Stimulated activated effector memory CD8-positive, alpha-beta T cell treated with anti-CD3 and anti-CD28 coated beads, Interleukin-12 subunit alpha, Interleukin-12 subunit beta, amount 100 ng/mL, for 72 hours (primary cell): Measurements from ENCODE around the gene EREG.
"Not testable (repeated sequence)": the region's sequence is repeated elsewhere in the genome, so short reads cannot be mapped to it uniquely, and the experiment has no call there.

Source experiments
- ATAC-seq: fragments of 150-1000 bp; cut with Tn5 transposase; 2 replicates; pipeline ENCODE4 v1.10.0; 2021
- DNase-seq, 2 donors: peaks; one replicate each; pipeline ENCODE4 v3.0.0; 2021 to 2022; ENCODE audit warnings: low spot score in 2 of 2
- H3K27ac Mint-ChIP-seq: one replicate; pipeline ENCODE4 v1.8.0; 2022; ENCODE audit warnings: mild to moderate bottlenecking, mixed read lengths
- H3K36me3 Mint-ChIP-seq: one replicate; pipeline ENCODE4 v1.8.0; 2022; ENCODE audit warnings: mild to moderate bottlenecking, mixed read lengths
- H3K4me1 Mint-ChIP-seq: one replicate; pipeline ENCODE4 v1.8.0; 2022; ENCODE audit warnings: mixed read lengths
- H3K4me3 Mint-ChIP-seq: one replicate; pipeline ENCODE4 v1.8.0; 2022; ENCODE audit warnings: mild to moderate bottlenecking, mixed read lengths
- H3K9me3 Mint-ChIP-seq: one replicate; pipeline ENCODE4 v1.8.0; 2022; ENCODE audit warnings: mixed read lengths

EREG gene

DNA sequence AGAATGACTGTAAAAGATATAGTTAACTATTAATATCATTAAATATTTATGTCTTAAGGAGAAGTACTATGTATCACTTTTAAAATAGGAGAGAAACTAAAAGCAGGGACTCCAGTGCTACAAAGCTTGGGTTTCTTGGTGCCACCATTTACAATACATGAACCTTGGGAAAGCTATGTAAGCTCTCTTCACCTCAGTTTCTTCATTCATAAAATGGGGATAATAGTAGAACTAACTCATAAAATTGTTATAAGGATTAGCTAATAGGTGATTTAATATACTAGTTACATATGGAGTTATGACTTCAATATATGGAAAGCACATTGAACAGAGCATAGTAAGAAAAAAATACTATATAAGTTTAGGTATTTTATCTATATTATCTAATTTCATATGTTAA lies 33.0 kb upstream of the EREG start:
- no peak for ATAC-seq
- DNase-seq: no peak
- H3K36me3 Mint-ChIP-seq: no peaks in the 10 kb centered on the region
- H3K4me3 Mint-ChIP-seq: no peak overlapping the region
- no peaks in the 10 kb centered on the region for H3K4me1 Mint-ChIP-seq
- H3K27ac Mint-ChIP-seq: no peak overlapping the region
- peaks cover 2% of the 10 kb centered on the region for H3K9me3 Mint-ChIP-seq

DNA sequence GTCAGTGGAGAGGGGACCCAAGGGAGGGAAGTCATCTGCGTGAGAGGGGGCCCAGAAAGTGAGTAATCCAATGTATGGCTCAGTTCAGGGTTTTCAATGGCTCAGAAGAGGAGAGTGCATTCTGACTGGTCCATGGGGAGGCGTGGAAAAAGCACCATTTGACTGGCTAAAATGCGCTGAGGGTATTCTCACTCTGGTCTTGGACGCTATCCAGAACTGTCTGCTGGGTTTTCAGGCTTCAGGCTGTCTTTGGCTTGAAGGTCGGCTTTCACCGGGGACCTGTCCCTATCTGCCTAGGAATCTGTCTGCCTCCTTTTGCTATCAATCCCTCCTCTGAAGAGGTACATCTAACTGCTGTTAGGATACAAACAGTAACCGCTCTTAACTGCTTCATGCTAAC lies 30.3 kb upstream of the EREG start:
- no peak for DNase-seq
- Mint-ChIP-seq H3K36me3 (no peaks in the 10 kb centered on the region), H3K27ac (no peak overlapping the region), H3K9me3 (no peaks in the 10 kb centered on the region), H3K4me3 (no peak overlapping the region), H3K4me1 (no peaks in the 10 kb centered on the region)
- no peak for ATAC-seq

- Mint-ChIP-seq H3K4me3 (no peak overlapping the region), H3K36me3 (no peaks in the 10 kb centered on the region), H3K27ac (no peak overlapping the region), H3K9me3 (no peaks in the 10 kb centered on the region), H3K4me1 (no peaks in the 10 kb centered on the region)
- no peak for ATAC-seq
- DNase-seq: no peak
These were observed 29.5 kb upstream of the EREG start for GRCh38 chr4:74335341-74336021.

- Mint-ChIP-seq H3K36me3 (no peaks in the 10 kb centered on the region), H3K27ac (no peak overlapping the region), H3K9me3 (peaks cover 3% of the 10 kb centered on the region), H3K4me1 (no peaks in the 10 kb centered on the region), H3K4me3 (no peak overlapping the region)
- DNase-seq: no peak
- ATAC-seq: no peak
These were observed 26.1 kb upstream of the EREG start for GRCh38 chr4:74338792-74339333.

DNA sequence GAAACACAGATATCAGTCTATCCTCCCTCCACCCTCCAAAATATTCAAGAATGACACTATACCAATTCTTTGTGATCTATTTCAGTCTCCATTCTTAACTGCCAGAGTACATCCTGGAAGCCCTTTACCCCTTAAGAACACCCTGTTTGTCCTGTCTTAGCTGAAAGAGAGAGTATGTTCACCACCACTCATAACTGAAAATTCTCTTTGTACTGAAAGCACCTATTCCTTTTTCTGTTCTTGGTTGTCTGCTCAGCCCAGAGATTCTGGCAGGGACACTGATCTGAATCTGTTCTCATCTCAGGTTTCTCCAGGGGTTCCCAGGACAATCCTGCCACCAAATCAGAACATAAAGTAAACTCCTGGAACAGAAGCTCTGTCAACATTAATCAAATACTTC lies 25.4 kb upstream of the EREG start:
- Mint-ChIP-seq H3K9me3 (peaks cover 3% of the 10 kb centered on the region), H3K27ac (no peak overlapping the region), H3K4me3 (no peak overlapping the region), H3K36me3 (no peaks in the 10 kb centered on the region), H3K4me1 (no peaks in the 10 kb centered on the region)
- ATAC-seq (no peak), DNase-seq (no peak)

DNA sequence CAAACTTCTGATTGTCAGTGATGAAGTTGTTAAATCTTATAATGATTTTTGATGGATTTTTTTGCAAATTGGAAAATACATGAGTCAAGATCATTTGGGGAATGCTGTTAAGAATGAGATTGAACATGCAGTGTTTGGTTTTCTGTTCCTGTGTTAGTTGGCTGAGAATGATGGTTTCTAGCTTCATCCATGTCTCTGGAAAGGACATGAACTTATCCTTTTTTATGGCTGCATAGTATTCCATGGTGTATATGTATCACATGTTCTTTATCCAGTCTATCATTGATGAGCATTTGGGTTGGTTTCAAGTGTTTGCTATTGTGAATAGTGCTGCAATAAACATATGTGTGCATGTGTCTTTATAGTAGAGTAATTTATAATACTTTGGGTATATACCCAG lies 24.5 kb upstream of the EREG start:
- H3K4me3 Mint-ChIP-seq, H3K27ac Mint-ChIP-seq, H3K4me1 Mint-ChIP-seq, H3K9me3 Mint-ChIP-seq, ATAC-seq, DNase-seq, H3K36me3 Mint-ChIP-seq: not testable (repeated sequence)

GRCh38 chr4:74344031-74344430 lies 20.9 kb upstream of the EREG start:
- H3K27ac Mint-ChIP-seq: no peak overlapping the region
- H3K4me1 Mint-ChIP-seq: no peaks in the 10 kb centered on the region
- DNase-seq (no peak), ATAC-seq (no peak)
- H3K9me3 Mint-ChIP-seq: peaks cover 3% of the 10 kb centered on the region
- H3K4me3 Mint-ChIP-seq: no peak overlapping the region
- H3K36me3 Mint-ChIP-seq: no peaks in the 10 kb centered on the region

- H3K4me1 Mint-ChIP-seq: no peaks in the 10 kb centered on the region
- no peaks in the 10 kb centered on the region for H3K36me3 Mint-ChIP-seq
These were observed 11.1 kb upstream of the EREG start for GRCh38 chr4:74353858-74354257.

DNA sequence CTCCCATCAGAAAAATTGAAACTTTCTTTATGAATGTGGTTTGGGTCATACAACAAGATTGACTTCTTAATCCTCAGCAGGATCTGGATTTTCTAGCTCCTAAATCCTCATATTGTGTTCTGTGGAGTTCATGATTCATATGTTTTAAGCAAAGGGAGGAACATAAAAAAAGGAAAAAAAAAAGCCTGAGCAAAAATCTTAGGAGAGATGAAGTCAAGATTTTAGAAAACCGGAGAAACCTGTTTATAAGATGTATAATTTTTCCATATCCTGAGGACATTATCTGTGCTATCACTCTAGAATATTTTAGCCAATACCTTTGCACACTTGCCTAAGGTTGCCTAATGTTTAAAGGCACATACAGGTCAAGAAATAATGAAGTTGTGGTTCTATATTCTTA lies 7.0 kb upstream of the EREG start:
- no peak overlapping the region for H3K27ac Mint-ChIP-seq
- H3K36me3 Mint-ChIP-seq: no peaks in the 10 kb centered on the region
- H3K4me1 Mint-ChIP-seq: no peaks in the 10 kb centered on the region
- no peak for ATAC-seq
- DNase-seq: no peak
- H3K4me3 Mint-ChIP-seq: no peak overlapping the region
- no peaks in the 10 kb centered on the region for H3K9me3 Mint-ChIP-seq

More at GRCh38 chr4:74353858-74354257, 11.1 kb upstream of the EREG start:
- Mint-ChIP-seq H3K27ac (no peak overlapping the region), H3K4me3 (no peak overlapping the region), H3K9me3 (no peaks in the 10 kb centered on the region)
- DNase-seq: no peak
- no peak for ATAC-seq

GRCh38 chr4:74361671-74362070 lies 3.3 kb upstream of the EREG start:
- peaks cover 17% of the 10 kb centered on the region for H3K4me1 Mint-ChIP-seq
- H3K36me3 Mint-ChIP-seq: no peaks in the 10 kb centered on the region
- no peaks in the 10 kb centered on the region for H3K9me3 Mint-ChIP-seq
- no peak for DNase-seq
- no peak overlapping the region for H3K27ac Mint-ChIP-seq
- ATAC-seq: no peak
- H3K4me3 Mint-ChIP-seq: no peak overlapping the region

GRCh38 chr4:74362347-74362746 lies 2.6 kb upstream of the EREG start:
- Mint-ChIP-seq H3K27ac (no peak overlapping the region), H3K4me3 (no peak overlapping the region), H3K36me3 (no peaks in the 10 kb centered on the region), H3K9me3 (no peaks in the 10 kb centered on the region), H3K4me1 (peaks cover 17% of the 10 kb centered on the region)
- no peak for ATAC-seq
- DNase-seq: no peak

DNA sequence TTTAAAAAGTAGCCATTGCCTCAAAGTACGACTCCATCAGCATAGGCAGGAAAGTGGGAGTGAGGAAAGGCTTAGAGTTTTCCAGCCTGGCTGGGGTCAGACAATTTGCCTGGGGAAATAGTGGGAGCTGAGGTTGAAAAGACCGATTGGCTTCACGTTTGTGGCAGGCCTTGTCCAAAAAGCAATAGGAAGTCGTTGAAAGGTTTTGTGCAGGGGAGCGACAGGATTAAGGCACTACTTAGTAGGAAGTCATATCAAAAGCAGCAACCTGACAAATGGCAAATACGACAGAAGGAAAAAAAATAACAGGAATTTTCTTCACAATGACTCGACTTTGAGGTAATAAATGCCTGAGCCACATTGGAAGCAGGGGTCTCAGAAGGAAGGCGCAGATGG lies 691 bp upstream of the EREG start:
- peaks cover 17% of the 10 kb centered on the region for H3K4me1 Mint-ChIP-seq
- H3K9me3 Mint-ChIP-seq: no peaks in the 10 kb centered on the region
- no peak overlapping the region for H3K27ac Mint-ChIP-seq
- H3K4me3 Mint-ChIP-seq: peak overlapping the region; percentile 43
- ATAC-seq: no peak
- no peaks in the 10 kb centered on the region for H3K36me3 Mint-ChIP-seq
- DNase-seq: no peak

GRCh38 chr4:74365761-74366160 lies 816 bp downstream of the EREG start:
- DNase-seq (no peak), ATAC-seq (no peak)
- H3K4me1 Mint-ChIP-seq: peaks cover 17% of the 10 kb centered on the region
- H3K36me3 Mint-ChIP-seq: no peaks in the 10 kb centered on the region
- H3K27ac Mint-ChIP-seq: no peak overlapping the region
- no peak overlapping the region for H3K4me3 Mint-ChIP-seq
- H3K9me3 Mint-ChIP-seq: no peaks in the 10 kb centered on the region

- DNase-seq (no peak), ATAC-seq (no peak)
- no peak overlapping the region for H3K4me3 Mint-ChIP-seq
- H3K36me3 Mint-ChIP-seq: no peaks in the 10 kb centered on the region
- no peaks in the 10 kb centered on the region for H3K9me3 Mint-ChIP-seq
- no peak overlapping the region for H3K27ac Mint-ChIP-seq
- H3K4me1 Mint-ChIP-seq: peaks cover 17% of the 10 kb centered on the region
These were observed 1.5 kb downstream of the EREG start for GRCh38 chr4:74366367-74366911.

DNA sequence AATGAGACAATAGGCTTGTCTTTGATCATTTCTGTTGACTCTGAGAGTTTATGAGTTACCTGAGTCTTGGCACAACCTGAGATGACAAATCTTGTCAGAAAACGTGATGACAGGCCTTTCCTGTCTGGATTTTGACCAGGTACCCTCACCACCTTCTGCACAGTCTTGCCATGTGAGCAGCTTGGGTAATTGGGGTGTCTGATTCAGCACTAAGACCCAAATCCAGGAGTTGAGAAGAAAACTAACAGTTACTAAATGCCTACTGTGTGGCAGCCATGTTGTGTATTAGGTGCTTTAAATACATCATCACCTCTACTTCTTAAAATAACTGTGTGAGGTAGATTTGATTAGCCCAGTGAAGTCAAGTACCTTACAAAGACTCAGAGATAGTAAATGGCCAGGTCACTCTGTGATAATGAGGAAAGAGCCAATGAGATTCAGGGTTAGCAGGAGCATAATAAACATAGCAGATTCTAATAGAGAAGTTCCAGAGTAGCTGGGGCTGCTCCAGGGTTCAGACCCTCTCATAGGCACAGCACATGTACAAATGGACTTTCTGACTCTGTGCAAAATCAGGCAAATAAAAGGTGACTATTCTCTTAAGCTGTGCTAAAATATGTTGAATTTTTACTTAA lies 2.8 kb downstream of the EREG start:
- DNase-seq: no peak
- no peak overlapping the region for H3K4me3 Mint-ChIP-seq
- H3K4me1 Mint-ChIP-seq: peaks cover 17% of the 10 kb centered on the region
- no peaks in the 10 kb centered on the region for H3K36me3 Mint-ChIP-seq
- no peaks in the 10 kb centered on the region for H3K9me3 Mint-ChIP-seq
- H3K27ac Mint-ChIP-seq: no peak overlapping the region
- no peak for ATAC-seq

- H3K36me3 Mint-ChIP-seq: no peaks in the 10 kb centered on the region
- H3K9me3 Mint-ChIP-seq: no peaks in the 10 kb centered on the region
- no peak overlapping the region for H3K4me3 Mint-ChIP-seq
- DNase-seq: no peak
- H3K4me1 Mint-ChIP-seq: peaks cover 17% of the 10 kb centered on the region
- no peak for ATAC-seq
- H3K27ac Mint-ChIP-seq: no peak overlapping the region
These were observed 3.7 kb downstream of the EREG start for GRCh38 chr4:74368596-74368995.
